Smooth muscle cell (in vitro differentiated cells): Measurements from ENCODE around the gene IFNGR1. TPM values are rescaled to one million over a fixed set of nuclear protein-coding genes. Genes with fewer than 3 reads are reported as not detected.
A peak's percentile ranks its signal among the peaks of the same experiment; 100 is the strongest.

Source experiments
- DNase-seq: peaks from one replicate; lab custom pipeline; 2025; ENCODE audit not compliant: unreplicated experiment; lab: John Stamatoyannopoulos, UW
- H2AFZ ChIP-seq: fragments of 200-600 bp; sonication (generic); 2 replicates; pipeline ENCODE4 v1.6.0; 2016; ENCODE audit warnings: antibody characterized with exemption, low read depth, mild to moderate bottlenecking
- H3F3A ChIP-seq: fragments of 200-600 bp; sonication (generic); 2 replicates; pipeline ENCODE4 v1.6.0; 2017; ENCODE audit warnings: antibody characterized with exemption, low read depth
- H3K27ac ChIP-seq: fragments of 200-600 bp; sonication (generic); 2 replicates; pipeline ENCODE4 v1.5.1; 2016; ENCODE audit warnings: low read depth, mild to moderate bottlenecking
- H3K27me3 ChIP-seq: fragments of 200-600 bp; sonication (generic); 2 replicates; pipeline ENCODE4 v1.6.1; 2016; ENCODE audit warnings: low read depth, mild to moderate bottlenecking
- H3K36me3 ChIP-seq: fragments of 200-600 bp; sonication (generic); 2 replicates; pipeline ENCODE4 v1.5.1; 2016; ENCODE audit warnings: low read depth
- H3K4me1 ChIP-seq: fragments of 200-600 bp; sonication (generic); 2 replicates; pipeline ENCODE4 v1.5.1; 2016; ENCODE audit warnings: low read depth
- H3K4me2 ChIP-seq: fragments of 200-600 bp; sonication (generic); 2 replicates; pipeline ENCODE4 v1.6.0; 2016; ENCODE audit warnings: mild to moderate bottlenecking
- H3K4me3 ChIP-seq: fragments of 200-600 bp; sonication (generic); 2 replicates; pipeline ENCODE4 v1.5.1; 2016; ENCODE audit warnings: mild to moderate bottlenecking
- H3K79me2 ChIP-seq: fragments of 200-600 bp; sonication (generic); 2 replicates; pipeline ENCODE4 v1.6.0; 2016; ENCODE audit warnings: low read depth, mild to moderate bottlenecking
- H3K9ac ChIP-seq: fragments of 200-600 bp; sonication (generic); 2 replicates; pipeline ENCODE4 v1.6.0; 2016; ENCODE audit warnings: low read depth
- H3K9me3 ChIP-seq: fragments of 200-600 bp; sonication (generic); replicated peaks from 2 replicates; pipeline ENCODE4 v1.5.1; 2016; ENCODE audit warnings: low read depth
- H4K20me1 ChIP-seq: fragments of 200-600 bp; sonication (generic); 2 replicates; pipeline ENCODE4 v1.6.0; 2016; ENCODE audit warnings: low read depth
- WGBS: methylation state at CpG from one replicate; pipeline ENCODE4 v1.1.7; 2016; ENCODE audit warnings: low lambda C conversion rate; 5-methylcytosine and 5-hydroxymethylcytosine counted together
- polyA plus RNA-seq: library from polyadenylated mRNA; unstranded; fragments of >200 nt; fragmentation: Nextera tagmentation; extraction: Ambion mirVana; gene quantifications from 2 replicates; pipeline ENCODE4 v1.2.1, GENCODE V29; 2016
- total RNA-seq: library from RNA; depleted of rRNA; stranded (reverse); fragments of >200 nt; gene quantifications from 2 replicates; pipeline ENCODE4 v1.2.3, GENCODE V29; 2014
- TF ChIP-seq, protein P1 (sequence below): fragments of 200-600 bp; sonication (generic); IDR thresholded peaks from 2 replicates; pipeline ENCODE4 v1.5.1; 2017; ENCODE audit warnings: borderline replicate concordance, mild to moderate bottlenecking, antibody characterized with exemption; ENCODE audit not compliant: insufficient read depth, poor library complexity, severe bottlenecking

IFNGR1 gene
- total and polyA plus RNA-seq, 2 experiments from 2014 or later = 61.1 to 83.7 TPM

DNA sequence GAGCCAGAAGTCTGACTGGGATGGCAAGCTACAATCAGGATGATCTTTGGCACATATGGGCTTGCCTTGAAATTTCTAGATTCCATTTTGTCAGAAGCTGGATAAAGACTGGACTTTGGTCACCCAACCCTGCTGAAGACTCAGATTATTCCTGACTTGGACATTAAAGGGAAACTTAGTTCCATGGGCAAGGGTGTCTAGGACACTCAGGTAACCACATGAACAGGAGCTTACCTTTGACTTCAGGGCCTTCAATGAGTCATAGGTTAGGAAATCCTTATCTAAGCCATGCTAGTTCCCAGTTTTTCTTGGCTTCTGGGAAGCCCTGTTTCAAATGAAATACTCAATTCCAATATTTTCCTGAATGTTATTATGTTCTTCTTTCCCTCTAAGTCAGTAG is 28.5 kb upstream of the IFNGR1 start:
- TF ChIP-seq, protein P1, sequence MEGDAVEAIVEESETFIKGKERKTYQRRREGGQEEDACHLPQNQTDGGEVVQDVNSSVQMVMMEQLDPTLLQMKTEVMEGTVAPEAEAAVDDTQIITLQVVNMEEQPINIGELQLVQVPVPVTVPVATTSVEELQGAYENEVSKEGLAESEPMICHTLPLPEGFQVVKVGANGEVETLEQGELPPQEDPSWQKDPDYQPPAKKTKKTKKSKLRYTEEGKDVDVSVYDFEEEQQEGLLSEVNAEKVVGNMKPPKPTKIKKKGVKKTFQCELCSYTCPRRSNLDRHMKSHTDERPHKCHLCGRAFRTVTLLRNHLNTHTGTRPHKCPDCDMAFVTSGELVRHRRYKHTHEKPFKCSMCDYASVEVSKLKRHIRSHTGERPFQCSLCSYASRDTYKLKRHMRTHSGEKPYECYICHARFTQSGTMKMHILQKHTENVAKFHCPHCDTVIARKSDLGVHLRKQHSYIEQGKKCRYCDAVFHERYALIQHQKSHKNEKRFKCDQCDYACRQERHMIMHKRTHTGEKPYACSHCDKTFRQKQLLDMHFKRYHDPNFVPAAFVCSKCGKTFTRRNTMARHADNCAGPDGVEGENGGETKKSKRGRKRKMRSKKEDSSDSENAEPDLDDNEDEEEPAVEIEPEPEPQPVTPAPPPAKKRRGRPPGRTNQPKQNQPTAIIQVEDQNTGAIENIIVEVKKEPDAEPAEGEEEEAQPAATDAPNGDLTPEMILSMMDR = no peak
- no peak overlapping the region for H3K27ac ChIP-seq
- no peaks in the 10 kb centered on the region for H3K36me3 ChIP-seq
- no peak overlapping the region for H2AFZ ChIP-seq
- no peak overlapping the region for H3K4me2 ChIP-seq
- H3K9ac ChIP-seq = no peak overlapping the region
- H3F3A ChIP-seq = no peaks in the 10 kb centered on the region
- DNase-seq = no peak
- no peaks in the 10 kb centered on the region for H4K20me1 ChIP-seq
- no peaks in the 10 kb centered on the region for H3K4me1 ChIP-seq
- no peaks in the 10 kb centered on the region for H3K79me2 ChIP-seq
- H3K4me3 ChIP-seq = no peak overlapping the region
- H3K27me3 ChIP-seq = no peaks in the 10 kb centered on the region
- H3K9me3 ChIP-seq = no peaks in the 10 kb centered on the region

DNA sequence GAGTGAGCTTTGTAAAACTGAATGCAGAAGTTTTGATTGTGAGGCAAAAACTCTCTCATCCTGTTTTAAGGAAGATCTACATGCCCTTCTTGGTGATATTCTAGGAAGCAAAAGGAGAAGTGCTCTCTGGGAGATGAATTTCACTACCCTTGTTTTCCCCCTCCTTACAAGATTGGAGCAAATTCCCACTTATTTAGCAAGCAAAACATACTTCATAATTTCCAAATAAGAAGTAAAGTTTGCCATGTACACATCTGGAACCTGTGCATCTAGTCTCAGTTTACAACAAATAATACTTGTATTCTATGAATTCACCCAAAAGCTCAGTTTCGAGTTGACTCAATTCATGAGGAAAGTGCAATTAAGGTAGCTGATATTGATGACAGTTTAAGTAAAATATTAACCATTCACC is 27.6 kb upstream of the IFNGR1 start:
- no peaks in the 10 kb centered on the region for H4K20me1 ChIP-seq
- TF ChIP-seq, protein P1 = no peak
- no peaks in the 10 kb centered on the region for H3K9me3 ChIP-seq
- H3K4me2 ChIP-seq = no peak overlapping the region
- H3F3A ChIP-seq = peaks cover 9% of the 10 kb centered on the region
- H3K27me3 ChIP-seq = no peaks in the 10 kb centered on the region
- no peaks in the 10 kb centered on the region for H3K79me2 ChIP-seq
- no peak overlapping the region for H3K4me3 ChIP-seq
- no peak for DNase-seq
- no peaks in the 10 kb centered on the region for H3K36me3 ChIP-seq
- H3K9ac ChIP-seq = no peak overlapping the region
- WGBS = 95% methylated on average over 1 of the region's 1 CpG
- no peak overlapping the region for H3K27ac ChIP-seq
- H2AFZ ChIP-seq = no peak overlapping the region
- H3K4me1 ChIP-seq = no peaks in the 10 kb centered on the region

DNA sequence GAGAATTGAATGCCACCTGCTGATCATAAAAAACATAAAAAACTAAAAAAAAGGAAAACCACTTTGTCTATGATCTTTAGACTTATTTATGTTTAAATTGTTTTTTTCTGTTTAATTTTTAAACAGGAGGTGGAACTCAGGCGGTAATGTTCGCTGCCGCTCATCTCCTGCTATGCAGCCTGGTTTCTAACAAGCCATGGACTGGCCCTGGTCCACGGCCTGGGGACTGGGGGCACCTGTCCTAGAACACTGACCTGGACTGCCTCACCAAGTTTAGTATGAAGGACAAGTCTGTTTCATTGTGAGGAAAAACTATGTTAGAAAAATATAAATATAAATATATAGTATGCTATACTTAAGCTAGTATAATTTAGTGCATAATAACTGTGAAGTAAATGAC is 27.0 kb upstream of the IFNGR1 start:
- Histone ChIP-seq H4K20me1 (no peaks in the 10 kb centered on the region), H3K27me3 (no peaks in the 10 kb centered on the region), H3F3A (peaks cover 11% of the 10 kb centered on the region), H3K27ac (no peak overlapping the region), H3K4me3 (no peak overlapping the region), H3K4me2 (no peak overlapping the region), H3K9me3 (no peaks in the 10 kb centered on the region), H2AFZ (no peak overlapping the region), H3K4me1 (no peaks in the 10 kb centered on the region), H3K36me3 (no peaks in the 10 kb centered on the region), H3K79me2 (no peaks in the 10 kb centered on the region), H3K9ac (no peak overlapping the region)
- TF ChIP-seq, protein P1 = no peak
- 93% methylated on average over 4 of the region's 4 CpGs for WGBS
- DNase-seq = no peak

DNA sequence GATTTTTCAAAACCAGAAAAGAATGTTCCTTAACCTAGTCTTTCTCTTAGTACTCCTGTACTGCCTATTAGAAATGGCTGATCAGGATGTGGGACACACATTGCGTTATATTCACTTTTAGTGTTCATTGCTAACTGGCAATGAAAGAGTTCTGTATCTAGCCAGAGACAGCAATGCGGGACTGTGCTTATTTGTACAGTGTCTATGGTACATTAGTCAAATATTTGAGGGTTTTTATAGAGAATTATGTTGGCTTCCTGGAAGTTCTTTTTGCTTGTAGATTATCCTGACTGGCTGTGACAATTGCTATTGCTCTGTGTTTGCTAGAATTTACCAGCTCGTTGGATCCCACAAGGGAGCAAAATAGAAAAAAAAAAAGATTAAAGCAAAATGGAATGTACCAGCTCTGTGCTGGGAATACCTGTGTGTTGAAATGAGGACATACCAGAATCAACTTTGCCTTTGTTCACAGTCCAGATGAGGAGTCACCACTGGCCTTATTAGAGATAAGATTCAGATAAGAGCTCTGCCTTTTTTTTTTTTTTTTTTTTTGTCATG is 22.4 kb upstream of the IFNGR1 start:
- 14% methylated on average over 3 of the region's 3 CpGs for WGBS
- H3K27me3 ChIP-seq = no peaks in the 10 kb centered on the region
- no peak for DNase-seq
- H4K20me1 ChIP-seq = no peaks in the 10 kb centered on the region
- no peaks in the 10 kb centered on the region for H3K4me1 ChIP-seq
- peak overlapping the region; percentile 22 for H3K4me2 ChIP-seq
- H3K4me3 ChIP-seq = no peak overlapping the region
- H3K79me2 ChIP-seq = no peaks in the 10 kb centered on the region
- TF ChIP-seq, protein P1 = no peak
- peak overlapping the region; percentile 2 for H2AFZ ChIP-seq
- no peaks in the 10 kb centered on the region for H3K36me3 ChIP-seq
- H3K27ac ChIP-seq = peak overlapping the region; percentile 70
- H3K9ac ChIP-seq = no peak overlapping the region
- H3K9me3 ChIP-seq = no peaks in the 10 kb centered on the region
- H3F3A ChIP-seq = peaks cover 22% of the 10 kb centered on the region
